HepG2 (cell line): ENCODE data around the gene BBS1. TPM values are rescaled to one million over a fixed set of nuclear protein-coding genes. Genes with fewer than 3 reads are reported as not detected.

Experiments used
- EZH2 ChIP-seq: conservative IDR thresholded peaks from 2 replicates; pipeline ENCODE4 v1.6.1; 2012; ENCODE audit warnings: mild to moderate bottlenecking, low read depth, low read length, moderate library complexity
- JARID2 ChIP-seq: sonication (generic); formaldehyde crosslinking; IDR thresholded peaks from 2 replicates; pipeline ENCODE4 v1.8.1; 2023; ENCODE audit warnings: missing genetic modification reagents, inconsistent platforms; ENCODE audit not compliant: insufficient replicate concordance
- NR2F1 ChIP-seq, 2 experiments: fragments of 450-650 bp in 1 of 2; formaldehyde crosslinking in 1 of 2; IDR thresholded peaks; 2 replicates each; pipeline versions ENCODE4 v1.5.0 to v1.6.1; 2016 to 2020; ENCODE audit warnings: mild to moderate bottlenecking in 1 of 2, missing compliant biosample characterization in 1 of 2, missing genetic modification reagents in 1 of 2, moderate library complexity in 1 of 2
- NR2F6 ChIP-seq, 2 experiments: IDR thresholded peaks; 2 replicates each; pipeline ENCODE4 v1.6.1; 2016; ENCODE audit warnings: antibody characterized with exemption in 1 of 2, mild to moderate bottlenecking in 1 of 2
- SSRP1 ChIP-seq: IDR thresholded peaks from 2 replicates; pipeline ENCODE4 v1.6.1; 2016; ENCODE audit warnings: control low read depth
- ZNF10 ChIP-seq: sonication (generic); formaldehyde crosslinking; IDR thresholded peaks from 2 replicates; pipeline ENCODE4 v1.4.0; 2020; ENCODE audit warnings: mild to moderate bottlenecking, low read depth, missing genetic modification reagents, borderline replicate concordance
- ZNF20 ChIP-seq: sonication (generic); formaldehyde crosslinking; IDR thresholded peaks from 2 replicates; pipeline ENCODE4 v1.4.0; 2020; ENCODE audit warnings: mild to moderate bottlenecking, moderate library complexity, missing genetic modification reagents
- ZNF773 ChIP-seq: sonication (generic); formaldehyde crosslinking; IDR thresholded peaks from 2 replicates; pipeline ENCODE4 v1.4.0; 2020; ENCODE audit warnings: missing genetic modification reagents, borderline replicate concordance
- ZNF782 ChIP-seq: sonication (generic); formaldehyde crosslinking; IDR thresholded peaks from 2 replicates; pipeline ENCODE4 v1.4.0; 2020; ENCODE audit warnings: missing genetic modification reagents, mild to moderate bottlenecking, borderline replicate concordance
- ZSCAN21 ChIP-seq: sonication (generic); formaldehyde crosslinking; IDR thresholded peaks from 2 replicates; pipeline ENCODE4 v1.8.0; 2022; ENCODE audit warnings: mild to moderate bottlenecking, missing genetic modification reagents, moderate library complexity, borderline replicate concordance
- polyA plus RNA-seq, 8 experiments: library from polyadenylated mRNA; depleted of rRNA in 3 of 8; stranded (reverse) in 7 of 8; unstranded in 1 of 8; fragments of >200 nt; fragmentation: Illumina TruSeq in 4 of 8; extraction: Trizol in 4 of 8; gene quantifications; 2 replicates each; pipeline versions ENCODE4 v1.2.1 to v1.2.3, GENCODE V29; 2011 to 2016; ENCODE audit warnings: low read depth in 4 of 8, missing spikeins in 1 of 8, mixed read lengths in 1 of 8; ENCODE audit not compliant: insufficient read depth in 1 of 8
- total RNA-seq, 5 experiments: library from RNA; depleted of rRNA; stranded (reverse); fragments of >200 nt; fragmentation: Illumina TruSeq; extraction: Trizol; gene quantifications; 2 replicates each; pipeline ENCODE4 v1.2.3, GENCODE V29; 2016; ENCODE audit warnings: low read depth in 1 of 5
- TF ChIP-seq, protein P1 (sequence below): sonication (generic); formaldehyde crosslinking; IDR thresholded peaks from 2 replicates; pipeline ENCODE4 v1.5.0; 2020; ENCODE audit warnings: mild to moderate bottlenecking, missing genetic modification reagents

Gene BBS1
- total and polyA plus RNA-seq, 2 of the 13 experiments (the other 11 are each of a cell fraction or from before 2014, with no cell fraction given): 11.7 to 14.1 TPM

DNA sequence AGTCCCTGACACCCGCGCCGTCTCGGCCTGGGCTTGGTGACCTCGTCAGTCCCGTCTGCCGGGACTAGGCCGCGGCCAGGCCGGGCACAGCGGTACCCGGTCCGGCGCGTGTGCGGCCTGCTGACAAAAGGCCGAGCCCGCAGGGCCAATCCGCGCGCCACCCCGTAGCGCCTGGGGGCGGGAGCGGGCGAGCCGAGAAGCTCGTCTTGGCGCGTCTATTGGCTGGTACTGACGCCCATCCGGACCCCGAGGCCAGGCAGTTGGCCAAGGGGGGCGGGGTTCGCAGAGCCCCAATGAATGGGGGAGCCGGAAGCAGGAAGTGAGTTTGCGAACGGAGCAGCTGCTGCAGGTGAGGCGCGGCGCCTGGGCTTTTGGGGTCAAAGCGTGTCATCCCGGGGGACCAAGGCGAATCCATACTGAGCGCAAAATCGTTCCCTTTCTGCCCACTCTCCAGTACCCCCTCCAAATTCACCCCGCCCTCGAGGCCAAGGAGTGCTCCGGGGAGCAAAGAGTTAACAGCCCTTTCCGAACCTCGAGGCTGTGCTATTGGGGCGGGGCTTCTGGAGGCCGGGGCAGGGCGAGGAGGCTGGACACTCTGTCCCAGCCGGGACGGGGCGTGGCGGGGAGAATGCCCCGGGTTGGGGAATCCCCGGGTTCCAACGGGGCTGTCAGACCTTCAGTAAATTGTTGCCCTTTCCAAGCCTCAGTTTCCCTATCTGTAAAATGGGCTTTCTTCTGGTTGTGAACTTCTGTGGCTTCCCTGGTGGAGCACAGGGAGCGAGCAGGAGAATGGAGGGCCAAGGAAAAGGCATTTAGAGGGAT is 30.1 kb upstream of the BBS1 start, which contains the start of gene DPP3 (continued):
- TF ChIP-seq ZNF20 (CRISPR knock-in tag) (no peak), ZSCAN21 (CRISPR knock-in tag) (peak; percentile 58; the same call in 1 of the 2 replicates), ZNF773 (CRISPR knock-in tag) (no peak), ZNF782 (CRISPR knock-in tag) (no peak), NR2F1 (CRISPR knock-in tag; IDR thresholded peaks at IDR 0.05) (no peak; a peak in 1 of 4 replicates), EZH2 (no peak), SSRP1 (CRISPR knock-in tag) (no peak), ZNF10 (CRISPR knock-in tag) (no peak), JARID2 (CRISPR knock-in tag) (peak; percentile 52), NR2F6 (IDR thresholded peaks at IDR 0.05) (peak; percentile 19; the same call in 1 of the 2 replicates), NR2F6 (CRISPR knock-in tag; IDR thresholded peaks at IDR 0.05) (peak; percentile 41)
- TF ChIP-seq, protein P1, sequence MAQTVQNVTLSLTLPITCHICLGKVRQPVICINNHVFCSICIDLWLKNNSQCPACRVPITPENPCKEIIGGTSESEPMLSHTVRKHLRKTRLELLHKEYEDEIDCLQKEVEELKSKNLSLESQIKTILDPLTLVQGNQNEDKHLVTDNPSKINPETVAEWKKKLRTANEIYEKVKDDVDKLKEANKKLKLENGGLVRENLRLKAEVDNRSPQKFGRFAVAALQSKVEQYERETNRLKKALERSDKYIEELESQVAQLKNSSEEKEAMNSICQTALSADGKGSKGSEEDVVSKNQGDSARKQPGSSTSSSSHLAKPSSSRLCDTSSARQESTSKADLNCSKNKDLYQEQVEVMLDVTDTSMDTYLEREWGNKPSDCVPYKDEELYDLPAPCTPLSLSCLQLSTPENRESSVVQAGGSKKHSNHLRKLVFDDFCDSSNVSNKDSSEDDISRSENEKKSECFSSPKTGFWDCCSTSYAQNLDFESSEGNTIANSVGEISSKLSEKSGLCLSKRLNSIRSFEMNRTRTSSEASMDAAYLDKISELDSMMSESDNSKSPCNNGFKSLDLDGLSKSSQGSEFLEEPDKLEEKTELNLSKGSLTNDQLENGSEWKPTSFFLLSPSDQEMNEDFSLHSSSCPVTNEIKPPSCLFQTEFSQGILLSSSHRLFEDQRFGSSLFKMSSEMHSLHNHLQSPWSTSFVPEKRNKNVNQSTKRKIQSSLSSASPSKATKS (CRISPR knock-in tag): no peak
